Stimulated activated CD8-positive, alpha-beta memory T cell treated with anti-CD3 and anti-CD28 coated beads, Interleukin-12 subunit alpha, Interleukin-12 subunit beta, amount 100 ng/mL, for 24 hours (primary cell): ENCODE data around the gene MAP3K4.

Source experiments
- DNase-seq: peaks from one replicate; pipeline ENCODE4 v3.0.0-alpha.2; 2020; ENCODE audit errors: extremely low read depth

Gene MAP3K4

GRCh38 chr6:161003336-161003735 is 11.8 kb downstream of the MAP3K4 start:
- DNase-seq = no peak

DNA sequence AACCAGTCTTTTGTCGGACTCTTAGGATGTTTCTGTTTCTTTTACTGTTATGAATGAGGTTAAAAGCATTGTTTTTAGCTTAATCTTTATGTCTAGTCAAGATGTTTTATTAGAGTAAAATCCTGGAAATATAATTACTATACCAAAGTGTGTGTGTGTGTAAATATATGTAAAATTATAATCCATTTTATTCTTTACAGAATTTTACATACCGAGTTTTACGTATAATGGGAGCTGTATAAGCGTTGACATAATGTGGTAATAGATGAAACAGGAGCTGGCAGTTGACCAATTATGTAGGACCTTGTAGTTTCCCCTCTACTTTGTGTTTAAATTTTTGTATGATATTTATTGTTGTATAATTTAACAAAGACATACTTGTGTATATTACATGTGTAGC is 16.7 kb downstream of the MAP3K4 start:
- DNase-seq = no peak

GRCh38 chr6:161009991-161010390 is 18.4 kb downstream of the MAP3K4 start:
- DNase-seq = no peak

- DNase-seq = no peak
These were observed 18.8 kb downstream of the MAP3K4 start for GRCh38 chr6:161010418-161010817.

GRCh38 chr6:161011492-161012480 is 20.2 kb downstream of the MAP3K4 start:
- no peak for DNase-seq

DNA sequence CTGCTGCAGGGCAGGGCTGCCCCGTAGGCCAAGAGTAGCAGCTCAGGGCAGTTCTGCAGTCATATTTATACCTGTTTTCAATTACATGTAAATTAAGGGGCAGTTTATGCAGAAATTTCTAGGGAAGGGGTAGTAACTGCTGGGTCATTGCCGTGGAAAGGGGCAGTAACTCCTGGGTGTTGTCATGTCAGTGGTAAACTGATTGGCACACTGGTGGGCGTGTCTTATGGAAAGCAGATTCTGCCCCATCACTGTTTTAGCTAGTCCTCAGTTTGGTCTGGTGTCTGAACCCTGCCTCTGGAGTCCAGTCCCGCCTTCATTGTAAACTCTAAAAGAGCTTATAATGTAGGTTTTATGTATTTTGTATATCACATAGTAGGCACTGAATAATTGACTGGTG is 22.1 kb downstream of the MAP3K4 start:
- DNase-seq = no peak

DNA sequence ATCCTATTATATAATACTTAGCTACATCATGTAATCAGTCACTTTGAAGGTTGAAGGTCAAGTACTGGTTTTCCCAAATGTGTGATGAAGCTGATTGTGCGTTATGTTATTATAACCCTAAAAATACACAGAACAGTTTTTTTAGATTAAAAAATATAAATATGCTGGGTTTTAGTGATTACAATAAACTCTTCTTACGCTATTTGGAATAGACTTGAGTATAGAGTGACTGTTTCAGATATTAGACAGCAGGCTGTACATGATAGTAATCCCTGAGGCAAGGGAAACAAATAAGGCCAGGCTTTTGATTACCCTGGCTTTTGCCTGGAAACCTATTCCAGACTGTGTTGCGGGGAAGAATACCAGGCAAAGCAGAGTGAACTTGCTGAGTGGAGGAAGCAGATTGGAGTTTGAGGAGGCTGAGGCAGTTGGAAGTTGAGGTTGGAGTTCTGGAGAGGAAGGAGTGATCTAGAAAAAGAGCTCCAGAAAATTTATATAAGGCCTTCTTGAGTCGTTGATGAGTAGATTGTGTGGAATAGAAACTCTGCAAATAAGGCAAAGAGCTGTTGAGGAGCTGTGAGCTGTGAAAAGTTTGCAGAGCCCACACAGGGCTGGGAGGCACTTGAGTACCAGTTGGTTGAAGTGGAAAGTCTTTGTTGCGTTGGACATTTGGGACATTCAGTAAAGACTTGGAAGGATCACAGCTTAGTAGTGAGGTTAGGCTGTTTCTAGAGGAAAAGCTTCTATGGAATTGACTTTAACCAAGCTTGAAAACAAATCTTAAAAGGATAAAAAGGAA is 26.4 kb downstream of the MAP3K4 start:
- DNase-seq = no peak

DNA sequence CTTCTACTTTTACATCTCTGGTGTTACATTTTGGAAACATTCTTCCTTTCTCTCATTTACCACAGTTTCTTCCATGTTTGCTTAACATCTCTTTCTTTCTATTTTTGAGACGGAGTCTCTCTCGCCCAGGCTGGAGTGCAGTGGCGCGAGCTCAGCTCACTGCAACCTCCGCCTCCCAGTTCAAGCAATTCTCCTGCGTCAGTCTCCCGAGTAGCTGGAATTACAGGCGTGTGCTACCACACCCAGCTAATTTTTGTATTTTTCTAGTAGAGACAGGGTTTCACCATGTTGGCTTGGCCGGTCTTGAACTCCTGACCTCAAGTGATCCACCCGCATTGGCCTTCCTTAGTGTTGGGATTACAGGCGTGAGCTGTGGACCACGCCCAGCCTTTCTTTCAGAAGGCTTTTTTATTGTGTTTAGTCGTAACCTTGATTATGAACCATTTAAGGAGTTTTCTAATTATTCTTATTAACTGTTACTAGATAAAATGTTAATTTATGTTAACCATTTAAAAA is 27.8 kb downstream of the MAP3K4 start:
- no peak for DNase-seq

- DNase-seq = no peak
These were observed 30.0 kb downstream of the MAP3K4 start for GRCh38 chr6:161021543-161021942.

DNA sequence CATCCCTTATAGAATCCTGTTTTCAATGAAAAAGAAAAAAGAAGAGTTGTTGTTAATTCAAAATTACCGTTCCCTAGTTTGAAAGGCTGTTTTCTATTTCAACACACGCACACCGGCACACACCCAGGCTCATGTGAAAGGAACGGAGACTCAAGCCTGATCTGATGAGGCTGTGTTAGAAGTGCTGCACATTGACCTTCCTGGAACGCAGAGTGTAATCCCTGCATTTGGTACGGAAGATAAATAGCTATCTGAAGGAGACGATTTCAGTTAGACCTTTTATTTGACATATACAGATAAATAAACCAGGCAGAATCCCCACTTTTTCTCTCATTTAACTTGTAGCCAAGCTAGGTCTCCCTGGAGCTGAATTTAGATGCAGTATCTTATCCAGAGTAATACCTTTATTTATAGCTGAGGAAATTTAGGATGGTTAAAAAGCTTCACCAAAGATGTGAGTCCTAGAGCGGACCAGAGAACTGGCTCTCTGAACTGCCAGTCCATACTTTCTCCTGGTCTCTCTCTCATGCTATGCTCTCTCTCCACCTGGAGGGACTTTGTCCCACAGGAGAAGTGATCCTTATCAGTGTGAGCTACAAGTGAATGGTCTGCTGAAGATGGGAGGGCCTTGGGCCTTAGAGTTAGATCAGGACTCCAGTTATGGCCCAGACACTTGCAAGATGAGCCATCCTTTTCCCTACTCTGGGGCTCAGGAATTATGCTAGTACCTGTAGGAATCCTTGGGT is 30.6 kb downstream of the MAP3K4 start:
- no peak for DNase-seq

DNA sequence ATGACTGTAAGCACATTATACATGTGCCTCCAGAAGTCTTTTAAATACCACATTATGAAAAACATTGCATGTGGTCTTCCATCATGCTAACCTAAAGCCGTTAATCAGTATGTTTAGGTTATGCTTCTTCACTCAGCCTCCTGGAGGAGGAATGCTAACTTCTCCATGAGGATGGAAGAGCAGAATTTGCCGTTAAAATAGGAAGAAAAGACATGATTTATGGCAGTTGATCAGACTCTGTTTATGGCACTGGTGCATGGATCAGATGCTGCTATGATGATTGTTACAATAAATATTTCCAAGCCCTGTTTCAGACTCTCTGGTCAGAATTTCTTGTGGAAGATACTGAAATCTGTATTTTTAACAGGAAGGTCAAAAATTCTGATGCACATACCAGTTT is 31.7 kb downstream of the MAP3K4 start:
- DNase-seq = no peak

DNA sequence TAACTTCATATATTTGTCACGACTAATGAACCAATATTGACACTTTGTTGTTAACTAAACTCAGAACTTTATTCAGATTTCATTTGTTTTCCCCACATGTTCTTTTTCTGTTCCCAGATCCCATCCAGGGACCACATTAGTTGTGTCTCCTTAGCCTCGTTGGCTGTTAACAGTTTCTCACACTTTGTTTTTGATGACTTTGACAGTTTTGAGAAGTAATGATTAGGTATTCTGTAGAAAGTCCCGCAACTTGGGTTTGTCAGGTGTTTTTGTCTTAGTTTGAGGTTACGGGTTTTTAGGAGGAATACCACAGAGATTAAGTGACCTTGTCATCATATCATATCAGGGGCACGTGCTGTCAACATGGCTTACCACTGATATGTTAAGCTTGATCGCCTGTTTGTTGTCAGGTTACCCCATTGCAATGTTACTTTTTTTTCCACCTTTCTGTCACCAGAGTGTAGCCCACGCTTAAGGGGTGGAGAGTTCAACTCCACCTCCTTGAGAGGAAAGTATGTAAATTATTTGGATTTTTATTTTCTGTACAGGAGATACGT is 32.9 kb downstream of the MAP3K4 start:
- DNase-seq = no peak

- no peak for DNase-seq
These were observed 35.8 kb downstream of the MAP3K4 start for GRCh38 chr6:161027385-161027784.

- DNase-seq = no peak
These were observed 37.7 kb downstream of the MAP3K4 start for GRCh38 chr6:161029195-161029809.

DNA sequence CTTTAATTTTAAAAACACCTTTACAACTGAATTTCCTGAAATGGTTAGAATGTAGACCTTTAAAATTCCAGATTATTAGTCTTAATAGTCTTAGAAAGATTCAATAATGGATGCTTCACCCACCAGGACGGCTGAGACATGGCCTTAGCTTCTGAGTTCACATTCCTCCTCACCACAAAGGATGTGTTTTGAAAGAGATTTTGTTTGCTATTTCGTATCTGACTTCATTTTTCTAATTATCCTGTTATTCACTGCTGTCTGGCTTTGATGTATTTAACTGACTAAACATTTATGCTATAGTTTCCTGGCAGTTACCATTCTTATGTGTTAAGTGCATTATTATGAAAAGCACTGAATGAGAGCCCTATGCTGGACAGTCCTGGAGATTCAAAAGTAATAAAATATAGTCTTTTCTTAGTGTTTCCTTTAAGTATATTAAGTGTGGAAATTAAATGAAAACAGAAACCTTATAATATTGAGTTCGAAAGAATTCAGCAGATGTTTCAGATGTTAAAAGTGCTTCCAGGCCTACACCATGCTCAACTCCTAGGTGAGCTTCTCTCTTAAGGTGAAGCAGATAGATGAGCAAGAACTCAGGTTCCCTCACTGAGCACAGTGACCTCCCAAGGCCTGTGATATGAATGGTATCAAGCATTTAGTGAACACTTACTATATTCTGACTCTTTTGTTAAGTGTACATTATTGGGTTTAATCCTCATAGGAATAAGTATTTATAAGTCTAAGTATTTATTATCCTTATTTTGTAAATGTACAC is 40.3 kb downstream of the MAP3K4 start:
- DNase-seq = no peak

DNA sequence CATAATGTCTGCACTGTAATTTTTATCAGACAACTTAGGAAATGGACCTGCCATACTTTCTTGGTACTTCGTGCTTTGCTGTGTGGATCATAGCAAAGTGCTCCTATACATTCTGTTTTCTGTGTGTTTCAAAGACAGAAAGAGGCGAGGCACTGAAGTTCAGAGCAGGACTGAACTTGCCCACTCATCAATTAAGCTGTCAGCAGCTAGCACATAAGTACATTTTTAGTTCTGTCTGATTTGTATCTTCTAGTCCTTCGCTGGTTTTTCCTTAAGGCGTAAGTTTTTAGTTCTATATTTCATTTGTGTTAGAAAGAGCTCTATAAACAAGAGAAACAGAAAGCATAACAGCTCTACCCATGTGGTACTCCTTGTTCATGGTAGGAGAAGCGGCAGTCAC is 42.1 kb downstream of the MAP3K4 start:
- DNase-seq = no peak

GRCh38 chr6:161035182-161035980 is 43.8 kb downstream of the MAP3K4 start:
- DNase-seq = no peak

DNA sequence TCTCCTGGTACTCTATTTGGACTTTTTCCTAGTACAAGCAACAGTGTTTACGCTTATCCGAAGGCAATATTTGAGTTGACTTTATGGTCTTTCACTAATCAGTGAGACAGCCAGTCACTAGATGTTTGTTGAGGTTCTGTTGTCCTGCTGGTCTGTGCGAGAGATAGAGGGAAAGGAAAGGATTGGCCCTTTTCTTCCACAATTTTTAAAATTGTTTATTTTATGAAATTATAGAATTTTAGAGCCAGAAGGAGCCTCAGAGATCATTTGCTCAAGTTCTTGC is 44.4 kb downstream of the MAP3K4 start:
- no peak for DNase-seq

DNA sequence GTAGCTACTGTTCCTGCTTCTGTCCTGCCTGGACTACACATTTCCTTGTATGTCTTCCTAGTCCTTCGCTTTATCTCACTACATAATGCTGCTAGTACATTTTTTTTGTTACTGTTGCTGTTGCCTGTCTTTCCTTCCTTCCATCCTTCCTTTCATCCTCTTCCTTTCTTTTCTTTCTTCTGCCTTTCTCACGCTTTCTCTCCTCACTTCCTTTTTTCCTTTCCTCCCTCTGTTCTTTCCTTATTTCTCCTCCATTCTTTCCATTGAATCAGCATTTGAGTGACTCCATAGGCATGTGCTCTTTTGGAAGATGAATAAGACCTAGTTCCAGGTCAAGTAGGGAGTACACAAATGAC is 46.3 kb downstream of the MAP3K4 start:
- no peak for DNase-seq
